ENCODE measurements around the gene SIRT6.
"Not testable (repeated sequence)": the region's sequence is repeated elsewhere in the genome, so short reads cannot be mapped to it uniquely, and the experiment has no call there.

SIRT6 gene

GRCh38 chr19:4129050-4129449 is 53.3 kb downstream of the SIRT6 start:
- DNase-seq: not testable (repeated sequence)

GRCh38 chr19:4127322-4127721 is 55.0 kb downstream of the SIRT6 start:
- not testable (repeated sequence) for DNase-seq

DNA sequence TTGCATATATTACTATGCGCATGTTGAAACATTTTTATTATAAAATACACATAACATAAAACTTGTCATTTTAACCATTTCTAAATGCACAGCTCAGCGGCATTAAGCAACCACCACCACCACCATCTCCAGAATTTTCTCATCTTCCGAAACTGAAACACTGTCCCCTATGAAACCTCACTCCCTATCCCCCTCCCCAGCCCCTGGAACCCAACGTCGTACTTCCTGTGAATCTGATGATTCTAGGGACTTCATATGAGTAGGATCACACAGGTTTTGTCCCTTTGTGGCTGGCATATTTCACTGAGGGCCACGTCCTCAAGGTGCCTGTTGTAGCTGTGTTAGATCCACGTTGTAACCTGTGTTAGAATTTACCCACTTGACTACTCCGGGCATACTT is 57.7 kb downstream of the SIRT6 start:
- DNase-seq: no peak
